ENCODE measurements around the gene IGF2BP2.
"Not testable (repeated sequence)": the region's sequence is repeated elsewhere in the genome, so short reads cannot be mapped to it uniquely, and the experiment has no call there.

The IGF2BP2 gene

GRCh38 chr3:185825006-185825638, at the start of gene IGF2BP2:
TSS of gene IGF2BP2 (minus strand) at chr3:185825042. CDS start at chr3:185824960, 82 bp downstream.
- peak; percentile 51 to 70 for DNase-seq

GRCh38 chr3:185874119-185874518, 49.3 kb upstream of the IGF2BP2 start:
- DNase-seq, result no peak

GRCh38 chr3:185867650-185868049, 42.8 kb upstream of the IGF2BP2 start:
- DNase-seq, result no peak

DNA sequence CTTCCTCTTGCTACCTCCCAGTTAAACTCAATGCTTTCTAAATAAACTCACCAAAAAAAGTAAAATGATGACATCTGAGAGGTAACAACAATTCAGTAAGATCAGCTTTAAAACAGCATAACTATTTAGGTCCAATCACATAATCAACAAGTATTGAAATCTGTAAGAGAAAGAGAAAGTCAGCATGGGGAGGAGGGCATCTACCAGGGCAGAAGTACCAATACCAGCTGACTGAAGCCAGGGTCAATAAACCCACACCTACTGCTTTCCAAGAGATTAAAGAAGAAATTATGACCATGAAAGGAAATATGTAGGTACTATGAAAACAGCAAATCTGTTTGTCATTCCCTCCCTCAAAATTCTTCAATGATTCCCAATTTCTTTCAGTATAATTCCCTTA, 42.2 kb upstream of the IGF2BP2 start:
- DNase-seq, result no peak

DNA sequence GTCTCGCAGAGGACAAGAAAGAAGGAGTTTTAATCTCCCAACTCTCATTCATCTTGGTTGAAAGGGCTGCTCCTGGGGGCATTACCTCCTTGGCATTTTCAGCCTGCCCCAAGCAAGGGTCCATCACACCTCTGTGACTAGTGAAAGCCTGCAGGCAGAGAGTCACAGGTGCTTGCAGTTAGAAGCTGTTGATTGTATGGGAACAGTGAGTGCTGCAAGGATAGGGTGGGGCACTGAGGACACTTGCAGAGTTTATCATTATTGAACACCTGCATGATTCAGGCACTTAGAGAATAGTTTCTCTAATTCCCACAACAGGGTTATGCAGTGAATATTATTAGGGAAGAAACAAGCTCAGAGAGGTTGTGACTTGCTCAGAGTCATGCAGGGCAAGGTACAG, 41.7 kb upstream of the IGF2BP2 start:
- DNase-seq, result no peak

- DNase-seq, result no peak
Measured at GRCh38 chr3:185865247-185865646, 40.4 kb upstream of the IGF2BP2 start.

- no peak for DNase-seq
Measured at GRCh38 chr3:185864767-185865166, 39.9 kb upstream of the IGF2BP2 start.

DNA sequence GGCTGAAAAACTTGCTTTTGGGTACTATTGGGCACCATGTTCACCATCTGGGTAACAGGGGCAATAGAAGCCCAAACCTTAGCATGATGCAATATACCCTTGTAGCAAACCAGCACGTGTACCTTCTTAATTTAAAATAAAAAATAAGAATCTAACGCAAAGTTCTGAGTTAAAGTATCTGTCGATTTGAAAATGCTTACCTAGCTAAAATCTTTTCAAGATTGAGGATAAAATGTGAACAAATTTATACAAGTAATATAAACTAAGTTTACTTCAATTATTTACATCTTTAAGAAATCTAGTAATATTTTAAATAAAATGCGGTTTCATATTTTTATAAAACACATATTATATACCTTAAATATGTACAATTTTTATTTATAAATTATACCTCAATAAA, 38.1 kb upstream of the IGF2BP2 start:
- no peak for DNase-seq

- DNase-seq, result no peak
Measured at GRCh38 chr3:185859294-185859972, 34.6 kb upstream of the IGF2BP2 start.

DNA sequence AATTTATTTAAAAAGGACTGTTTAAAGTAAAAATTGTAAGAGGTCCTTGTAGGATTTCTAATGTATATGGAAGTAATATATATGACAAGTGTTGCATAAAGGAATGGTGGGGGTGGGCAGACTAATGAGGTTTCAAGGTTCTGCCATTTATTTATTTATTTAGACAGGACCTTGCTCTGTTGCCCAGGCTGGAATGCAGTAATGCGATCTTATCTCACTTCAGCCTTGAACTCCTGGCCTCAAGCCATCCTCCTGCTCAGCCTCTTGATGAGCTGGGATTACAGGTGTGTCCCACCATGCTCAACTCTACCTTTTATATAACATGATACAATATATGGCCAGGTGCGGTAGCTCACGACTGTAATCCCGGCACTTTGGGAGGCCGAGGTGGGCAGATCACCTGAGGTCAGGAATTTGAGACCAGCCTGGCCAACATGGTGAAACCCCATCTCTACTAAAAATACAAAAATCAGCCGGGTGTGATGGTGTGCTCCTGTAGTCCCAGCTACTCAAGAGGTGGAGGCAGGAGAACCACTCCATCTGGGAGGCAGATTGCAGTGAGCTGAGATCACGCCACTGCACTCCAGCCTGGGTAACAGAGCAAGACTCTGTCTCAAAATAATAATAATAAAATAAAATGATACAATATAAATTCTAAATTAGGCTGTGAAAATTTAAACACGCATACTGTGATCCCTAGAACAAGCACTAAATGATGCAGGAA, 33.8 kb upstream of the IGF2BP2 start:
- DNase-seq, result no peak

DNA sequence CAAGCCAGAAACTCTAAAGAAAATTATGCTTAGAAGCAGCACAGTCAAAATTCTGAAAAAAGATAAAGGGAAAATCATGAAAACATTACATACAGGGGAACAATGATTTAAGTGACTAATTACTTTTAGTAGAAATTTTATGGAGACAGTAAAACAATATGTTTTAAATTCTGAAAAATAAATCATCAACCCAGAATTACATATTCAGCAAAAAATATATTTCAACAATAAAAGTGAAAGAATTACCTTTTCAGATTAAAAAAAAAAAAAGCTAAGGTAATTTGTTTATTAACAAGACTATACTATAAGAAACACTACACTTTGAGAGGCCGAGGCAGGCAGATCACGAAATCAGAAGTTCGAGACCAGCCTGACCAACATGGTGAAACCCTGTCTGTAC, 32.4 kb upstream of the IGF2BP2 start:
- no peak for DNase-seq

DNA sequence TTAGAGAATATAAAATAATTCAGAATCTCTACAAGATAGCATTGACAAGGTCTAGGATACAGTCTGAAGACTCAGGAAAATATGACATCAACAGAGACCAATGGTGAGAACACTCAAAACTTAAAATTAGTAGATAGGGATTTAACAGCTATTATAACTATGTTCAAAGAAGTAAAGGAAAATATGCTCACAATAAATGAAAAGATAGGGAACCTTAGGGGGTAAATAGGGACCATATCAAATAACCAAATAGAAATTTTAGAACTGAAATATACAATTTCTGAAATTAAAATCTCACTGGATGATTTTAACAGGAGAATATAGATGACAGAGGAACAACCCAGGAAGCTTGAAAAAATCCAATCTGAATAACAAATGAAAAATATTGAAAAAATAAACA, 31.8 kb upstream of the IGF2BP2 start:
- no peak for DNase-seq

DNA sequence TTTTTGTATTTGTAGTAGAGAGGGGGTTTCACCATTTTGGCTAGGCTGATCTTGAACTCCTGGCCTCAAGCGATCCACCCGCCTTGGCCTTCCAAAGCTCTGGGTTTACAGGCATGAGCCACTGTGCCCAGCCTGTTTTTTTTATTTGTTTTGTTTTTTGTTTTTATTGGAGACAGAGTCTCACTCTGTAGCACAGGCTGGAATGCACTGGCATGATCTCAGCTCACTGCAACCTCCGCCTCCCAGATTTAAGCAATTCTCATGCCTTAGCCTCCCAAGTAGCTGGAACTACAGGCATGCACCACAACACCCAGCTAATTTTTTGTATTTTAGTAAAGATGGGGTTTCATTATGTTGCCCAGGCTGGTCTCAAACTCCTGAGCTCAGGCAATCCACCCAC, 28.9 kb upstream of the IGF2BP2 start:
- not testable (repeated sequence) for DNase-seq

DNA sequence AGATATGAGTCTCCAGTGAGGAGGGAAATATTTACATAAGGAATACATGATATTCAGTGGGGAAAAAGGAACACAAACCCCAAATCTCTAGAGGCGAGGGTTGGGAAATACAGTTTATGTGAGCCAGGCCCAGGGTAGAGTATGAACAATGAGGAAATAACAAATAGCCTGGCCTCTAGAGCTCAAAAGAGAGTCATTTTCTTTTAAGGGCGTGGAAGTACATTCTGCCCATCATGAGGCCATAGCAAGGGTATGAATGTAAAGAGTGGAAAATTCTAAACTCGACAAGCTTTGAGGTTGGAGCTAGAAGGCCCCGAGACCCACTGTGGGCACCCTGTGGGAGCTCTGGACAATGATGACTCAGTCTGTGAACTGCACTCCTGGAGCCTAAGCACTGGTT, 27.8 kb upstream of the IGF2BP2 start:
- peak; percentile 11 to 20 for DNase-seq

DNA sequence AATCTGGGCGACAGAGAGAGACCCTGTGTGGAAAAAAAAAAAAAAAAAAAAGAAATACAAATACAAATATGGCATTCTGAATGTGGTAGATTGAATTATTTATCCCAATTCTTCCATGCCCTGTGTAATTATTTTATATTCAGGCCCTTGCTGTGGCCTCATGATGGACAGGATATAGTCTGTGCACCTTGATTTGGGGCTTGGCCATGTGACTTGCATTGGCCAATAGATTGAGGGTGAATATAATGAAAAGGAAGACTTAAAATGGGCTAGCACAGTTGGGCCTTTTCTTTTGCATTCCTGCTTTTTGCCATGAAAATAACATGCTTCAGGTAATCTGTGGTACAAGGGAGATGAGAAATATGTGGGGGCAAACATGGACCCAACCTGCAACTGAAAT, 27.1 kb upstream of the IGF2BP2 start:
- DNase-seq, result no peak

- DNase-seq, result no peak
Measured at GRCh38 chr3:185851046-185851445, 26.2 kb upstream of the IGF2BP2 start.

GRCh38 chr3:185847506-185847905, 22.7 kb upstream of the IGF2BP2 start:
- no peak for DNase-seq

- no peak for DNase-seq
Measured at GRCh38 chr3:185846037-185846436, 21.2 kb upstream of the IGF2BP2 start.

GRCh38 chr3:185844051-185844450, 19.2 kb upstream of the IGF2BP2 start:
- no peak for DNase-seq

GRCh38 chr3:185843635-185844034, 18.8 kb upstream of the IGF2BP2 start:
- no peak for DNase-seq

DNA sequence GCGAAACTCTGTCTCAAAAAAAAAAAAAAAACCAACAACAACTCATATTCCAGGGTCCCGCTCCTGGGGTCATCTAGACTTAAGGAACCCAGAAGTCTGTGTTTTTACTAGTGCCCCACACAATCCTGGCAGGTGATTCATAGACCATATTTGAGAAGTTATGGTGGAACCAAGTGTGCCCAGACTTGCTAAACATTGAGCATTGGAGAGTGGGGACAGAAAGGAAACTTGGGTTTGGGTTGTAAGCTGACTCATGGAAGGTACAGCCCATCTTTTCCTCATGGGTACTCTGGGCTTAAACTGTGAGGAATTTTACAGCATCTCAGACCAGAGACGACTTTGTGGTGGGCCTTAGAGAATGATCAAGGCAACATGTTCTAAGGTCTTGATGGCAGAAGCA, 18.3 kb upstream of the IGF2BP2 start:
- no peak for DNase-seq

- DNase-seq, result no peak
Measured at GRCh38 chr3:185842241-185842640, 17.4 kb upstream of the IGF2BP2 start.

GRCh38 chr3:185838417-185838989, 13.7 kb upstream of the IGF2BP2 start:
- DNase-seq, result not testable (repeated sequence)

DNA sequence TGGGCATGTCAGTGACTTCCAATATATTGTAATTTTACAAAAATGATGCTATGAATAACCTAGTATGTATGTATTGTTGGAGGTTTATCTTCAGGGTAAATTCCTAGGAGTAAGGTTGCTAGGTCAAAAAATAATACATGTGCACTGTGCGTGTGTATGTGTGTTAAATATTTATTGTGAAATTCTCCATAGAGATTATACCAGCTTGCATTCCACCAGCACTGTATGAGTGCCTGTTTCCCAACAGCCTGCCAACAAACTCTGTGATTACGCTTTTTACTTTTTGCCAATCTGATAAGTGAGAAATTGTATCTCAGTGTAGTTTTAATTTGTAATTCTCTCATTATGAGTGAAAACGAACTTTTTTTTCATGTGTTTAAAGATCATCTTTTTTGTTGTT, 12.6 kb upstream of the IGF2BP2 start:
- DNase-seq, result no peak

Measured in inflammatory macrophage treated with lipopolysaccharide for 1 hour (primary cell).